Uterus (tissue), 2 donors: ENCODE measurements around the gene ZSCAN21.

Source experiments
- CTCF ChIP-seq, 4 experiments: fragments of 200-600 bp in 2 of 4; fragments of 450-650 bp in 2 of 4; sonication (generic) in 2 of 4; IDR thresholded peaks; one replicate each; pipeline ENCODE4 v1.5.1; 2016 to 2019; ENCODE audit warnings: antibody characterized with exemption in 4 of 4, mild to moderate bottlenecking in 2 of 4, moderate library complexity in 1 of 4
- POLR2A ChIP-seq, 2 donors: fragments of 450-650 bp; IDR thresholded peaks; one replicate each; pipeline ENCODE4 v1.6.1; 2016; ENCODE audit warnings: antibody characterized with exemption in 2 of 2, mild to moderate bottlenecking in 1 of 2, moderate library complexity in 1 of 2

DNA sequence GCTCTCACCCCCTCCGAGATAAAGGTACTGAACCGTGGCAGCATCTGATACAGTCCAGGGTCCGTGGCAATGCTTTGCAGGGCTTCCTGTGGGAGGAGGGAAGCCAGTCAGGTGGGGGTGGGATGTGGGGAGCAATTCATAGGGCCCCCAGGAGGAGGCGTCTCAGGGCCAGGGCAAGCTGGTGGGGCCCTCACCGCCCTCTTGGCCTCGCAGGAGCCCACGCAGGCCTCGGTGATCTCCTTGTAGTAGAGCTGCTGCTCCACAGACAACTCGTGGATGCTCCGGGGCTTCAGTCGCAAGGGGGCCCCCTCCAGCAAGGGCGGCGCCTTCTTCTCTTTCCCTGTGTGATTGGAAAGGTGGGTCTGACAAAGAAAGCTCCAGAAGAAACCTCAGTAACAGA lies 62.3 kb downstream of the ZSCAN21 start:
- TF ChIP-seq CTCF (IDR thresholded peaks at IDR 0.05) (no peak), POLR2A (IDR thresholded peaks at IDR 0.05) (no peak)
